Keratinocyte (primary cell): Measurements from ENCODE around the gene BORCS5.

Experiments used
- EZH2 ChIP-seq: IDR thresholded peaks from one replicate; pipeline ENCODE4 v1.6.1; 2012; ENCODE audit warnings: inconsistent platforms, mild to moderate bottlenecking, low read length, moderate library complexity
- TF ChIP-seq, protein P1 (sequence below), 3 experiments: IDR thresholded peaks in 1 of 3; conservative IDR thresholded peaks in 1 of 3; optimal IDR thresholded peaks in 1 of 3; 2 replicates in 2 of 3; 3 replicates in 1 of 3; pipeline versions ENCODE3 to v1.5.1; 2011; ENCODE audit warnings: low read length in 3 of 3, mild to moderate bottlenecking in 3 of 3, moderate library complexity in 2 of 3, control low read depth in 1 of 3, inconsistent platforms in 1 of 3; ENCODE audit not compliant: insufficient read depth in 2 of 3; ENCODE audit errors: extremely low read depth in 1 of 3

DNA sequence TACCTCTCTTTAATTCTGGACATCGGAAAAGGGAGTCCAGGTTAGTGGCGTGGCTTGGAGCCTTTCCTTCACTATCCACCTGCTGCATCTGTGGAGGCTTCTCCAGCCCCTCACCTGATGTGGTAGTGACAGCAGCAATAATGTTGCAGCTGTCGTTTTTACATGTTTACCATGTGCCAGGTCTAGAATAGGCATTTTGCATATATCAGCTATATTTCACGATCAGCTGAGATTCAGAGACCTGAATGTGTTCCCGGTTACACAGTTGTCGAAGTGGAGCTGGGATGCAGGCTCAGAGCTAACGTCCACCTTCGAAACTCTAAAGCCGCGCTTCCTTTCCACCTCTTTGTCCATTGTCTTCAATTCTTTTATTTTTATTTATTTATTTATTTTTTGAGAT, 91.0 kb downstream of the BORCS5 start:
- TF ChIP-seq, protein P1, sequence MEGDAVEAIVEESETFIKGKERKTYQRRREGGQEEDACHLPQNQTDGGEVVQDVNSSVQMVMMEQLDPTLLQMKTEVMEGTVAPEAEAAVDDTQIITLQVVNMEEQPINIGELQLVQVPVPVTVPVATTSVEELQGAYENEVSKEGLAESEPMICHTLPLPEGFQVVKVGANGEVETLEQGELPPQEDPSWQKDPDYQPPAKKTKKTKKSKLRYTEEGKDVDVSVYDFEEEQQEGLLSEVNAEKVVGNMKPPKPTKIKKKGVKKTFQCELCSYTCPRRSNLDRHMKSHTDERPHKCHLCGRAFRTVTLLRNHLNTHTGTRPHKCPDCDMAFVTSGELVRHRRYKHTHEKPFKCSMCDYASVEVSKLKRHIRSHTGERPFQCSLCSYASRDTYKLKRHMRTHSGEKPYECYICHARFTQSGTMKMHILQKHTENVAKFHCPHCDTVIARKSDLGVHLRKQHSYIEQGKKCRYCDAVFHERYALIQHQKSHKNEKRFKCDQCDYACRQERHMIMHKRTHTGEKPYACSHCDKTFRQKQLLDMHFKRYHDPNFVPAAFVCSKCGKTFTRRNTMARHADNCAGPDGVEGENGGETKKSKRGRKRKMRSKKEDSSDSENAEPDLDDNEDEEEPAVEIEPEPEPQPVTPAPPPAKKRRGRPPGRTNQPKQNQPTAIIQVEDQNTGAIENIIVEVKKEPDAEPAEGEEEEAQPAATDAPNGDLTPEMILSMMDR (optimal IDR thresholded peaks at IDR 0.05 in 1 of 3, IDR thresholded peaks at IDR 0.05 in 1 of 3, conservative IDR thresholded peaks at IDR 0.05 in 1 of 3; ENCODE audit: extremely low read depth in 1 of 3, insufficient read depth in 2 of 3, low read length in 3 of 3), result no peak
- no peak for TF ChIP-seq EZH2
